Fibroblast of skin of abdomen (primary cell): Measurements from ENCODE around the gene HIVEP3.

ENCODE experiments used
- DNase-seq: peaks from one replicate; pipeline ENCODE4 v3.0.0-alpha.2; 2013

HIVEP3 gene

GRCh38 chr1:41626616-41627375, 291.9 kb downstream of the HIVEP3 start:
- peak; percentile 63 for DNase-seq

DNA sequence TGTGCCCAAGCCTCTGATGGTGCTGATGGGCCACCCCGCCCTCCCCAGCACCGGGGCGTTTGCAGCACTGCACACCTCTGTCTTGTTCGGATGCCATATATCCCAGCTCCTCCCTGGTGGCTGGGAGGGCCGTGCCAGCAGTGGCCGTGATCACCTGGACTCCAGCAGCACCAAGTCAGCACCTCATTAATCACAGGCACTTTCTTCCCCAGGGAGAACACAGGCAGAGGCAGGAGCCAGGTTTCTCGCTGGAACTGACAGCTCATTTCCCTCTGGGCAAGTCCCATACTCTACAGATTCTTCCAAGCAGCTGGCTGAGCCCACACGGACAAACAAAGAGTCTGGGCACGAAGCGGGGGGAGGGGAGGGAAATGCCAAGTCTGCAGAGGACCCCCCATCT, 292.6 kb downstream of the HIVEP3 start:
- DNase-seq, result peak; percentile 69

DNA sequence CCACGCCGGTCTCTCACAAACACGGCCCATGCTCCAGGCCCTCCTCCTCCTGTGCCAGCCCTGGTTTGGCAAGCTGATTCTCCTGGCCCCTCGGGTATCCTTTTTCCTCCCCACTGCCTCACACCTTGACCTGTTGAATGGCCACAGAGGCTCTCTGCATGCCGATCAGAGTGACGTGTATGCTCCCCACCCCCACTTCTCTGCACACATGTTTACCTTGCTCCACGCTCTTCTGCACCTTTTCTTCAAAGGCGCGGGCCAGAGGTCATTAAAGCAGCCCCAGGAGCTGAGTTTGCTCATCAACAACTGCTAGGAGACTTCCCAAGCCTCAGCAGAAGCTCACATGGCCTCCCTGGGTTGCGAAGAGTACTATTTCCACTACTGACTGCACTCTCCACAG, 295.0 kb downstream of the HIVEP3 start:
- DNase-seq, result no peak

GRCh38 chr1:41622859-41623732, 295.6 kb downstream of the HIVEP3 start:
- no peak for DNase-seq

DNA sequence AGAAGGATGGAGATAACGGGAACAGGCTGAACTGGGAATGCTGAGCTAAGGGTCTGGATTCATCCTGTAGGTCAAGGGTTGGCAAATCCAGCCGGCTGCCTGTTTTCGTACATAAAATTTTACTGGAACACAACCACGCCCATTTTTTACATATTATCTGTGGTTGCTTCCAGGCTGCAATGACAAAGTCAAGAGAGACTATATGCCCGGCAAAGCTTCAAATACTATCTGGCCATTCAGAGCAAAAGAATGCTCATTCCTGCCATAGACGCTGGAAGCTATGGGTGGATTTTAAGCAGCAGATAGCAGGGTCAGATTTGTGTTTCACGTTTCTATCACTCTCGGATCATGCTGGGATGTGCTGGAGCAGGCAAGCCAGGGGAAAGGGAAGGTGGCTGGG, 296.3 kb downstream of the HIVEP3 start:
- peak; percentile 69 for DNase-seq

GRCh38 chr1:41621791-41622190, 296.9 kb downstream of the HIVEP3 start:
- no peak for DNase-seq

DNA sequence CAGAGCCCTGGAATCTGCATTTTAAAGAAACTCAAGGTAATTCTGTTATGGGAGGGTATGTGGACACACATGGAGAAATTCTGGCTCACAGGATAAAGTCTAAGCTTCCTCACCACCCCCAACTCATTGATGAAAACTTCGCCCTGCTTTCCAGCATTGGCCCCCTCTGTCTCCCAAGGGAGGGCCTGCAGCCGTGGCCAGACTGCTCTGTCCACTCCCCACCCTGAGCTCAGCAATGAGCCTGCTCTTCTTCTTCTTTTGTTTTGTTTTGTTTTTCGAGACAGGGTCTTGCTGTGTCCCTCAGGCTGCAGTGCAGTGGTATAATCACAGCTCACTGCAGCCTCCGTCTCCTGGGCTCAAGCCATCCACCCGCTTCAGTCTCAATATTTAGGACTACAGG, 297.5 kb downstream of the HIVEP3 start:
- no peak for DNase-seq

- no peak for DNase-seq
These were observed 298.2 kb downstream of the HIVEP3 start for GRCh38 chr1:41620365-41621169.

- DNase-seq, result peak; percentile 48
These were observed 299.0 kb downstream of the HIVEP3 start for GRCh38 chr1:41619511-41620364.

DNA sequence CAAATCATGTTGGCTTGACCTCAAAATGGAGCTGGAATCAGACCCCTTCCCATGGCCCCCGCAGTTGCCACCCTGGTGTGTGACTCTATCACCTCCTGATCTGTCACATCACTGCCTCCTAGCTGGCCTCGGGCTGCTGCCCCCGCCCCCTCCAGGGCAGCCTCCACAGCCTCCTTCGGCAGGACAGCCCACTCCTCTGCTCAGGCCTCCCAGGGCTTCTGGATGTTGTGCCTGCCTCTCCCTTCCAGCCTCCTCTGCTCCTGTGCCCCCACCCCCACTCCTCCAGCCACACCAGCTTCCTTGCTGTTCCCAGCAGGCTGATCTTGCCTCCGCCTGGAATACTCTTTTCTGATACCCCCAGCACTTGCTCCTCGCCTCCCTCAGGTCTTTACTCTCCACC, 299.9 kb downstream of the HIVEP3 start:
- DNase-seq, result no peak

DNA sequence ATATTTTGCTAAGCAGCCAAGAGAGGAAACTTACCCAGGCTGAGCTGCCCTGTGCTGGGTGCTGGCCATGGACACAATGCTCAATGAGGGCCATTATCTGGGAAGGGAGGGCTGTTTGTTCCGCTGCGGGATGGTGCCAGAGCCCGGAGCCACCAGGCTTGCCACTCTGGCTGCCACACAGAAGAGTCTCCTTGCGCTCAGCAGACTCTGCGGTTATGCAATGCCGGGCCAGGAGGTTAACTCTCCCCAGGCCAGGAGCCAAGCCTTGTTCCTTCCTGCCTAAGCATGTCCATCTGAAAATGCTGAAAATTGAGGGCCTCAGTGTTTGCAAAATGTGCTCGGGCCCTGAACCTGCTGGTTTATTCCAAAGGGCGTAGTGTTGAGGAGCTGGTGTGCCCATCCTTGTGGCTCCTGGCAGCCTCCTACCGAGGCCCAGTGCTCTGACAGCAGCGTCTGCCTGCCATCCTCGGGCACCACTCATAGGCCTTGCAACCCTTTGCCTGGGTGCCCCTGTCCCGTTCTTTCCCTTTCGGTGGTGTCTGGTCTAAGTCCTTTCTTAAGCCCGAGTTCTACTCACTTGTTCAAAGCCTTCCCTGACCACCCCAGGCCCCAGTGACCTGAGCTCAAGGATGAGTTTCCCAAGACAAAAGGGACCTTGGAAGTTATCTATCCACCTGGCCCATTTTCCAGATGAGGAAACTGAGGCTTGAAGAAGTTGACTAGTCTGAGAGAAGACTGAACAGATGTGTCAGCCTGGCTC, 300.5 kb downstream of the HIVEP3 start:
- no peak for DNase-seq

DNA sequence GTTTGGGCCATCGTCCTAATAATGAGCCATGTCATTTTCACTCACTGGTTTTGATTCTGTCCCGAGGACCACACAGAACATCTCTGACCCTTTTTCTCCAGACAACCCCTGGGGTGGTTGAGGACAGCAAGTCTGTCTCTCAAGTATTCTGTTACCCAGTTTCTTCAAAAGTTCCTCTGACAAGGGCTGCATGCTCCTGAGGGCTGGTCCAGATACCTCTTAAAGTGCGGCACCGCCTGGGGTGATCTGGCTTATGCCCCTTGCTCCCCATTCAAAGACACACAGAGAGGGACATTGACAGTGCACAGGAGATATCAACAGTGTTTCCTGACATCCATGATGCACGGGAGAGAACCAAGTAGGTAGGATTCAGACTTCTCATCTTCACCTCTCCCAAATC, 301.4 kb downstream of the HIVEP3 start:
- DNase-seq, result no peak

GRCh38 chr1:41616563-41616962, 302.2 kb downstream of the HIVEP3 start:
- DNase-seq, result no peak

DNA sequence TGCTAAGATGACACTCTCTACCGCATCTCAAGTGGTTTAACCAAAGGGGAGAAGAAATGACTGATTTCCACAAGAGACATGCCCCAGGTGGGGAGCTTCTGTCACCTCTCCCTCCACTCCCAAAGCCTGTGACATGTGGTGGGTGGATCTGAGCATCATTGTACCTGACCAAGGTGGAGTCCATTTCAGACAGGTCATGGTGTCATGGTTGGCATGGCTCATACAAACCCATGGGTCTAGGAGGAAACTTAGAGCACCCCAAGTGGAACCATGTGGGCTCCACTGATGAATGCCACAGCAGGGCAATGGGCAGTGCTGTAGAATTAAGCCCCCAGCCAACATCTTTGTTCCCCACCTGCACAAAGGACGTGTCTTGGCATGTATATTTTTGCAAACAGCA, 302.7 kb downstream of the HIVEP3 start:
- no peak for DNase-seq

DNA sequence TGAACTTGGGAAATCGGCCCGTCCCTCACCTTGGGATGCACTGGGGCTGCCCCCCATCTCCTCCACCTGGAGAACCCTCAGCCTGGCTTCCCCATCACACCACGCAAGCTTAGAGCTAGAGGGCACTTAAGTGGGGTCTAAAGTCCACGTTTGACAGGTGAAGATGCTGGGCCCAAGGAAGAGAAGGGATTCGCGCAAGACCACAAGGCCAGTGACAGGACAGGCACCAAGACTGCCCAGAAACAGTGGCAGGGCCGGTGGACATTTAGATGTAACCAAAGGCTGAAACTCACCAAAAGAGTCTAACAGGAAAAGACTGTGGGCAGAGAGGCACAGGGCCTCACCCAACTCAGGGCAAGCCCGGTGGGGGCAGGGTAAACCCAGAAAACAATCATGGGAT, 303.4 kb downstream of the HIVEP3 start:
- DNase-seq, result no peak

DNA sequence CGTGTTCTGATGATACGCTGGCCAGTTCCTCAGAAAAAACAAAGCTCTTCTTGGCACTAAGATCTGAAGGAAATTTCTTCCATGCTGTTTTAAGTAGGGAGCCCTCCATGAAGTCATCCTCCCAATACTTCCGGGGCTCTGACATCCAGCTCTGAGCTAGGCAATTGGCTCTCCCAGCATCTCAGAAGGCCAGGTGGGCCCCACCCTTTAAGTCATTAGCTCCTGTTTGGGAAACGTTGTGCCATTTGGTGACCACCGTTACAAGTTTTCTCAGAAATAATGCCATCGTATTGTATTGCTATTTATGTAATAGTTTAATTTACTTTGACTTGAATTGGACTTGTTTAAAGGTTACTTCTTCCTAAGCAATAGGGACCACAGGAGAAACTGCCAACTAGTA, 303.9 kb downstream of the HIVEP3 start:
- no peak for DNase-seq

DNA sequence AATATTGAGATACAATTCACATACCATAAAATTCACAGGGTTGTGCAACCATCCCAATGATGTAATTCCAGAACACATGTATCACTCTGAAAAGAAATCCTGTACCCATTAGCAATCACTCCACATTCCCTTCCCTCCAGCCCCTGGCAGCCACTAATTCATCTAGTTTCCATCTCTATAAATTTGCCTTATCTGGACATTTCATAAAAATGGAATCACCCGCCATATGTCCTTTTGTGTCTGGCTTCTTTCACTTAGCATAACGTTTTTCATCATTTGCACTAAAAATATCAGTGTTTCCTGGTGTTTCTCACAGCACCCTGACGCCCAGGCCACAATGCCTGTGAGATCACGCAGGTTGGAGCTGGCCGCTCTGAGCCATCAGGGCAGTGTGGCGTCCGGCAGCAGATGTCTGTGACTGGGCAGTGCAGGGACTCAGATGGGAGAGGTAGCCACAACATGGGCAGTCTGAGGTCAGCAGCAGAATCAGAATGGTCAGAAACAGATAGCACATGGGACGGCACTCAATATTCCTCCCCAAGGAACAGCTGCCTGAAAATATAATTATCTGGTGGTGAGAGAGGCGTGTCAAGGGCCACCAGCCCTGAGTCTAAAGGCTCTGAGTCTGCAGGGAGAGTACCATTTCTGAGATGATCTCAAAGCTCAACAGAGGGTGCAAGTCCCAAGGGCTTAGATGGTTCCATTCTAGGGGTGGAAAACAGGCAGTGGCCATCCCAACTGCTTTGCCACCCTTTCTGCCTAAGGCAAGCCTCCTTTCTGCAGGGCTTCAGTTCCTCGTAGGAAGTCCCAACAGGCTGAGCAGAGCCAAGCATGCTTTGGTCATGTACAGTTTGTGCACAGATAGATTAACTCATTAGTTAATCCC, 304.8 kb downstream of the HIVEP3 start:
- peak; percentile 95 for DNase-seq

DNA sequence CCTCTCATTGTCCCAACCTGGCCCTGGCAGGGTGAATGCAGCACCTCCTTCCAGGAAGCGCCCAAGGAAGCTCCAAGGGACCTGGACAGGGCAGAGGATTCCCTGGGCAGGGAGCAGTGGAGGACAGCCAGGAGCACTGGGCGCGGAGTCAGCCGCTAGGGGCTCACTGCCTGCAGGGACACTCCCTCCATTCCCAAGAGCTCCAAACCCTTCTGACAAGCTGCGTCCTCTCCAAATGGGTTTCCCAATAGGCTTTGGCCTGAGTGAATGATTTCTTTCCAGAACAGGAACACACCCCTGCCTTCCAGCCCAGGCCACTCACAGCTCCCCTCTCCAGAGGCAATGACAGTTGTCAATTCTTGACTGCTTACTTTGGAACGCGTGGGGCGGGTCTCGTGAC, 305.8 kb downstream of the HIVEP3 start:
- no peak for DNase-seq

GRCh38 chr1:41611932-41612450, 306.7 kb downstream of the HIVEP3 start:
- no peak for DNase-seq
